ENCODE results near the gene SOHLH1. TPM values are rescaled to one million over a fixed set of nuclear protein-coding genes. Genes with fewer than 3 reads are reported as not detected.
A peak's percentile ranks its signal among the peaks of the same experiment; 100 is the strongest.

The SOHLH1 gene
- polyA plus RNA-seq, 1 of the 3 experiments (the other 2 are of a cell fraction), result not detected

- DNase-seq, result peak; percentile 23
- Histone ChIP-seq H3K4me2 (no peak overlapping the region), H3K9me3 (no peaks in the 10 kb centered on the region), H4K20me1 (ENCODE audit: insufficient read depth) (no peaks in the 10 kb centered on the region), H3K9ac (no peak overlapping the region), H3F3A (replicated peaks; ENCODE audit: insufficient read depth) (no peaks in the 10 kb centered on the region), H3K27ac (ENCODE audit: low read depth in 2 of 2, low read length in 1 of 2) (no peak overlapping the region), H3K36me3 (replicated peaks in 1 of 2; ENCODE audit: control insufficient read depth in 1 of 2, insufficient read depth in 2 of 2, low read length in 1 of 2) (no peaks in the 10 kb centered on the region), H3K4me3 (ENCODE audit: low read depth in 2 of 2, low read length in 1 of 2) (no peak overlapping the region), H3K27me3 (ENCODE audit: insufficient read depth) (no peaks in the 10 kb centered on the region), H3K9me2 (no peaks in the 10 kb centered on the region), H2AFZ (ENCODE audit: low read depth) (no peak overlapping the region), H3K79me2 (ENCODE audit: insufficient read depth) (no peaks in the 10 kb centered on the region), H3K4me1 (ENCODE audit: control insufficient read depth in 1 of 2, insufficient read depth in 2 of 2, low read depth in 1 of 2, low read length in 1 of 2) (peaks cover 0 to 2% of the 10 kb centered on the region in 2 experiments; a peak in 1 of 4 replicates)
- POLR2A ChIA-PET, result no interaction called here
- TF ChIP-seq USF1 (IDR thresholded peaks at IDR 0.05; ENCODE audit: borderline replicate concordance, low read depth) (no peak), RFX5 (IDR thresholded peaks at IDR 0.05; ENCODE audit: low read length) (no peak), NFIC (IDR thresholded peaks at IDR 0.05; ENCODE audit: borderline replicate concordance) (no peak)
- CTCF ChIA-PET, result interaction anchor here (1.0 to 1.3 kb wide), 2 partner anchors 35 to 64 kb away, joined by 4 to 5 read pairs; partner anchors contain the start of gene KCNT1
- 70% methylated on average over 8 of the region's 9 CpGs for WGBS (ENCODE audit: low lambda C conversion rate)
Observed at GRCh38 chr9:135667463-135668001, 31.7 kb downstream of the SOHLH1 start.

DNA sequence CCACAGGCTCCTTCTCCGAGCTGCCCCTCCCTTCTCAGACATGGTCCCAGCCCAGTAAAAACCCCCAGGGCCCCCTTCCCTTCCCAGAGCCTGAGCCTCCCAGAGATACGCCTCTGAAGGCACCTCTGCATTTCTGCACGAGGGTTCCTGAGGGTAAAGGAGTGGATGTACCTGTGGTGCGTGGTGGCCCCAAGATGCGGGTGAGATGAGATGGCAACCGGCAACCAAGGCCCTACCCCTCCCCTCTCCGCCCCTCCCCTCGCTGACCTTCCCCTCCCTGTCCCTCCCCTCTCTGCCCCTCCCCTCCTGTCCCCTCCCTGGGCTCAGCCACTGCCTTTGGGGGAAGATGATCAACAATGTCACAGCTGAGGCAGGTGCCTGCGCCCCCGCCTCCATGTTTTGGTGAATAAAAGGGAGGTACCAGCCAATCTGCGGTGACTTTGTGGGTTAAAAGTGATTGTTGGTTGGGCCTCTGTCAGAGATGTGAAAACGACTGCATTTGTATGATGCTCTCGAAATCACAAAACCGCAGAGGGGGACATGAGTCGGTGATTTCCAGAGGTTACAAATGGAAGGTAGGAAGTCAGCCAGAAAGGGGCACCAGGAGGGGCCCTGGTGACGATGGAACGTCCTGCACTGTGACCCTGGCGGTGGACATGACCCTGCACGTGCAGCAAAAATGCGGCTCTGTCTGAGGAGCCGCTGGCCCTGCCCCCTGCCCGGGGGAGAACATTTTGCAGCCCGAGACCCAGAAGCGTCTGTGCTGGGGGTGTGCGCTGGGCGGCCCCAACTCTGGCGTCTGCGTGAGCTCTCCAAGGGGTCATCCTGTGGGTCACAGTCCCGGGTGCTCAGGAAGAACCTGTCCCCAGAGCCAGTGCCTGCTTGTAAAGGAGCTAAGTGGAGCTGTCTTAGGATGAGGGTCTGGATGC lies 32.5 kb downstream of the SOHLH1 start:
- Histone ChIP-seq H3K36me3 (replicated peaks in 1 of 2; ENCODE audit: control insufficient read depth in 1 of 2, insufficient read depth in 2 of 2, low read length in 1 of 2) (no peaks in the 10 kb centered on the region), H3K9me2 (no peaks in the 10 kb centered on the region), H3K9me3 (no peaks in the 10 kb centered on the region), H3K79me2 (ENCODE audit: insufficient read depth) (no peaks in the 10 kb centered on the region), H3K27me3 (ENCODE audit: insufficient read depth) (no peaks in the 10 kb centered on the region), H3K9ac (no peak overlapping the region), H3K4me2 (no peak overlapping the region), H4K20me1 (ENCODE audit: insufficient read depth) (no peaks in the 10 kb centered on the region), H3K27ac (ENCODE audit: low read depth in 2 of 2, low read length in 1 of 2) (no peak overlapping the region), H3F3A (replicated peaks; ENCODE audit: insufficient read depth) (no peaks in the 10 kb centered on the region), H3K4me1 (ENCODE audit: control insufficient read depth in 1 of 2, insufficient read depth in 2 of 2, low read depth in 1 of 2, low read length in 1 of 2) (peaks cover 0 to 2% of the 10 kb centered on the region in 2 experiments; a peak in 1 of 4 replicates), H3K4me3 (ENCODE audit: low read depth in 2 of 2, low read length in 1 of 2) (no peak overlapping the region), H2AFZ (ENCODE audit: low read depth) (no peak overlapping the region)
- TF ChIP-seq SIN3A (IDR thresholded peaks at IDR 0.05; ENCODE audit: borderline replicate concordance, low read depth, low read length) (no peak), EZH2phosphoT487 (IDR thresholded peaks at IDR 0.05; ENCODE audit: borderline replicate concordance, low read depth) (no peak), FOXJ3 (CRISPR knock-in tag; IDR thresholded peaks at IDR 0.05) (no peak), PBX3 (IDR thresholded peaks at IDR 0.05) (no peak), TEAD4 (IDR thresholded peaks at IDR 0.05; ENCODE audit: borderline replicate concordance, insufficient read depth) (no peak)
- TF ChIP-seq, protein P1, sequence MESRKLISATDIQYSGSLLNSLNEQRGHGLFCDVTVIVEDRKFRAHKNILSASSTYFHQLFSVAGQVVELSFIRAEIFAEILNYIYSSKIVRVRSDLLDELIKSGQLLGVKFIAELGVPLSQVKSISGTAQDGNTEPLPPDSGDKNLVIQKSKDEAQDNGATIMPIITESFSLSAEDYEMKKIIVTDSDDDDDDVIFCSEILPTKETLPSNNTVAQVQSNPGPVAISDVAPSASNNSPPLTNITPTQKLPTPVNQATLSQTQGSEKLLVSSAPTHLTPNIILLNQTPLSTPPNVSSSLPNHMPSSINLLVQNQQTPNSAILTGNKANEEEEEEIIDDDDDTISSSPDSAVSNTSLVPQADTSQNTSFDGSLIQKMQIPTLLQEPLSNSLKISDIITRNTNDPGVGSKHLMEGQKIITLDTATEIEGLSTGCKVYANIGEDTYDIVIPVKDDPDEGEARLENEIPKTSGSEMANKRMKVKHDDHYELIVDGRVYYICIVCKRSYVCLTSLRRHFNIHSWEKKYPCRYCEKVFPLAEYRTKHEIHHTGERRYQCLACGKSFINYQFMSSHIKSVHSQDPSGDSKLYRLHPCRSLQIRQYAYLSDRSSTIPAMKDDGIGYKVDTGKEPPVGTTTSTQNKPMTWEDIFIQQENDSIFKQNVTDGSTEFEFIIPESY (IDR thresholded peaks at IDR 0.05; ENCODE audit: borderline replicate concordance, low read depth), result no peak
- ChIA-PET CTCF (interaction anchor here (1.0 to 1.3 kb wide), 2 partner anchors 36 to 63 kb away, joined by 4 to 5 read pairs; partner anchors contain the start of gene KCNT1), POLR2A (no interaction called here)
- WGBS (ENCODE audit: low lambda C conversion rate), result 48% methylated on average over 23 of the region's 29 CpGs
- DNase-seq, result peak; percentile 9

Data from SK-N-SH (cell line).